K562 (cell line): ENCODE results near the gene RIT2. TPM values are rescaled to one million over a fixed set of nuclear protein-coding genes. Genes with fewer than 3 reads are reported as not detected.

ENCODE experiments used
- AFF4 ChIP-seq: sonication (generic); formaldehyde crosslinking; IDR thresholded peaks from 2 replicates; pipeline ENCODE4 v1.8.0; 2023; ENCODE audit warnings: mild to moderate bottlenecking, missing genetic modification reagents
- BHLHE40 ChIP-seq: IDR thresholded peaks from 2 replicates; pipeline ENCODE4 v1.6.1; 2011; ENCODE audit warnings: low read length, improper control_type of control experiment
- COPS2 ChIP-seq: fragments of 450-650 bp; conservative IDR thresholded peaks from 2 replicates; pipeline ENCODE4 v1.6.1; 2016; ENCODE audit warnings: mild to moderate bottlenecking, moderate library complexity
- CREB1 ChIP-seq, 2 experiments: sonication (generic) in 1 of 2; formaldehyde crosslinking in 1 of 2; IDR thresholded peaks; 2 replicates each; pipeline versions ENCODE4 v1.6.1 to v1.8.0; 2012 to 2022; ENCODE audit warnings: inconsistent platforms in 1 of 2, mild to moderate bottlenecking in 1 of 2, missing genetic modification reagents in 1 of 2, moderate library complexity in 1 of 2
- NBN ChIP-seq: fragments of 450-650 bp; IDR thresholded peaks from 2 replicates; pipeline ENCODE4 v1.6.1; 2016; ENCODE audit warnings: low read depth, mild to moderate bottlenecking
- PRDM10 ChIP-seq: fragments of 450-650 bp; IDR thresholded peaks from 2 replicates; pipeline ENCODE4 v1.6.1; 2018; ENCODE audit not compliant: partially characterized antibody
- RAD51 ChIP-seq: fragments of 450-650 bp; IDR thresholded peaks from 2 replicates; pipeline ENCODE4 v1.7.1; 2016; ENCODE audit warnings: low read depth, mild to moderate bottlenecking, borderline replicate concordance
- RBM14 ChIP-seq: fragments of 200-400 bp; formaldehyde crosslinking; IDR thresholded peaks from 2 replicates; pipeline ENCODE4 v1.6.1; 2018; ENCODE audit warnings: low read depth, mild to moderate bottlenecking, low read length, moderate library complexity, borderline replicate concordance; ENCODE audit not compliant: insufficient read depth
- RCOR1 ChIP-seq, 2 experiments: IDR thresholded peaks; 2 replicates each; pipeline ENCODE4 v1.6.1; 2012; ENCODE audit warnings: low read depth in 2 of 2, low read length in 2 of 2, borderline replicate concordance in 1 of 2, improper control_type of control experiment in 1 of 2
- THRA ChIP-seq: fragments of 450-650 bp; IDR thresholded peaks from 2 replicates; pipeline ENCODE4 v1.6.1; 2017; ENCODE audit warnings: mild to moderate bottlenecking, moderate library complexity
- ZNF280A ChIP-seq: fragments of 450-650 bp; IDR thresholded peaks from 2 replicates; pipeline ENCODE4 v1.6.1; 2018; ENCODE audit warnings: mild to moderate bottlenecking, low read depth; ENCODE audit not compliant: partially characterized antibody
- polyA plus RNA-seq, 8 experiments: library from polyadenylated mRNA; depleted of rRNA in 4 of 8; stranded (reverse) in 5 of 8; unstranded in 3 of 8; fragments of >200 nt; fragmentation: Nextera tagmentation in 2 of 8; fragmentation: Illumina TruSeq in 1 of 8; extraction: Ambion mirVana in 2 of 8; extraction: Trizol in 1 of 8; gene quantifications; 2 replicates each; pipeline versions ENCODE4 v1.2.1 to v1.2.3, GENCODE V29; 2011 to 2014; ENCODE audit warnings: inconsistent platforms in 1 of 8, missing spikeins in 1 of 8
- total RNA-seq, 7 experiments: library from RNA; depleted of rRNA in 6 of 7; stranded (reverse); fragments of >200 nt in 6 of 7; fragmentation: Illumina TruSeq in 2 of 7; extraction: Trizol in 2 of 7; gene quantifications; 2 replicates each; pipeline versions ENCODE4 v1.2.1 to v1.2.3, GENCODE V29; 2011 to 2021; ENCODE audit warnings: low replicate concordance in 1 of 7

Gene RIT2
- total and polyA plus RNA-seq, 9 of the 15 experiments (the other 6 are each of a cell fraction or from before 2014, with no cell fraction given), result not detected

- TF ChIP-seq CREB1 (IDR thresholded peaks at IDR 0.05) (no peak), CREB1 (CRISPR knock-in tag; IDR thresholded peaks at IDR 0.05) (no peak), THRA (no peak), RCOR1 (IDR thresholded peaks at IDR 0.05; ENCODE audit: borderline replicate concordance in 1 of 2, low read depth in 2 of 2, low read length in 2 of 2) (no peak), RBM14 (no peak), RAD51 (no peak), ZNF280A (no peak), PRDM10 (no peak), COPS2 (no peak), BHLHE40 (no peak), NBN (no peak), AFF4 (no peak)
These were observed 23.9 kb upstream of the RIT2 start (continued) for GRCh38 chr18:43139288-43139946.
